ENCODE results near the gene LGMN.

LGMN gene

GRCh38 chr14:92726135-92726932 lies 22.1 kb downstream of the LGMN start:
- DNase-seq (ENCODE audit: low read depth): no peak

GRCh38 chr14:92724516-92725340 lies 23.7 kb downstream of the LGMN start:
- DNase-seq (ENCODE audit: low read depth): no peak

- DNase-seq (ENCODE audit: low read depth): no peak
Measured at GRCh38 chr14:92719890-92720323, 28.5 kb downstream of the LGMN start.

GRCh38 chr14:92719421-92719820 lies 29.0 kb downstream of the LGMN start:
- no peak for DNase-seq (ENCODE audit: low read depth)

- DNase-seq (ENCODE audit: low read depth): no peak
Measured at GRCh38 chr14:92718664-92719063, 29.8 kb downstream of the LGMN start.

GRCh38 chr14:92717571-92718042 lies 30.8 kb downstream of the LGMN start:
- no peak for DNase-seq (ENCODE audit: low read depth)

- no peak for DNase-seq (ENCODE audit: low read depth)
Measured at GRCh38 chr14:92716131-92716530, 32.3 kb downstream of the LGMN start.

- peak; percentile 78 for DNase-seq (ENCODE audit: low read depth)
Measured at GRCh38 chr14:92714739-92715307, 33.6 kb downstream of the LGMN start.

- DNase-seq (ENCODE audit: low read depth): no peak
Measured at GRCh38 chr14:92712654-92713051, 35.8 kb downstream of the LGMN start.

- DNase-seq (ENCODE audit: low read depth): no peak
Measured at GRCh38 chr14:92711976-92712653, 36.3 kb downstream of the LGMN start.

- no peak for DNase-seq (ENCODE audit: low read depth)
Measured at GRCh38 chr14:92710001-92710341, 38.5 kb downstream of the LGMN start.

- DNase-seq (ENCODE audit: low read depth): no peak
Measured at GRCh38 chr14:92709340-92710000, 39.0 kb downstream of the LGMN start.

- DNase-seq (ENCODE audit: low read depth): no peak
Measured at GRCh38 chr14:92706386-92706785, 42.0 kb downstream of the LGMN start.

GRCh38 chr14:92704821-92705220 lies 43.6 kb downstream of the LGMN start:
- no peak for DNase-seq (ENCODE audit: low read depth)

GRCh38 chr14:92704036-92704804 lies 44.2 kb downstream of the LGMN start:
- no peak for DNase-seq (ENCODE audit: low read depth)

GRCh38 chr14:92703516-92703915 lies 44.9 kb downstream of the LGMN start:
- no peak for DNase-seq (ENCODE audit: low read depth)

GRCh38 chr14:92702441-92702918 lies 45.9 kb downstream of the LGMN start:
- DNase-seq (ENCODE audit: low read depth): no peak

GRCh38 chr14:92701826-92702225 lies 46.6 kb downstream of the LGMN start:
- DNase-seq (ENCODE audit: low read depth): no peak

GRCh38 chr14:92698393-92698792 lies 50.0 kb downstream of the LGMN start:
- DNase-seq (ENCODE audit: low read depth): no peak

- DNase-seq (ENCODE audit: low read depth): no peak
Measured at GRCh38 chr14:92696366-92696765, 52.1 kb downstream of the LGMN start.

GRCh38 chr14:92695562-92695961 lies 52.9 kb downstream of the LGMN start:
- no peak for DNase-seq (ENCODE audit: low read depth)

All from activated T-cell treated with anti-CD3 and anti-CD28 coated beads for 48 hours (primary cell).